NCI-H2196 (cell line): ENCODE results near the gene TRIP4.
"Not testable (repeated sequence)": the region's sequence is repeated elsewhere in the genome, so short reads cannot be mapped to it uniquely, and the experiment has no call there.

Experiments
- DNase-seq: peaks from one replicate; lab custom pipeline; 2025; ENCODE audit not compliant: unreplicated experiment; lab: John Stamatoyannopoulos, UW

Gene TRIP4

GRCh38 chr15:64381000-64381751, 6.5 kb upstream of the TRIP4 start, which contains the start of gene PCLAF:
Gene PCLAF (minus strand): TSS chr15:64381441. CDS start chr15:64381371, 70 bp downstream.
- peak; percentile 88 for DNase-seq

- DNase-seq, result no peak
These were observed 3.9 kb upstream of the TRIP4 start for GRCh38 chr15:64383760-64384159.

GRCh38 chr15:64386291-64386690, 1.3 kb upstream of the TRIP4 start:
- no peak for DNase-seq

- no peak for DNase-seq
These were observed 1.4 kb downstream of the TRIP4 start for GRCh38 chr15:64389036-64389435.

- DNase-seq, result not testable (repeated sequence)
These were observed 4.8 kb downstream of the TRIP4 start for GRCh38 chr15:64392471-64392870.

GRCh38 chr15:64396789-64397188, 9.2 kb downstream of the TRIP4 start:
- DNase-seq, result no peak

GRCh38 chr15:64398575-64398974, 10.9 kb downstream of the TRIP4 start:
- no peak for DNase-seq

- DNase-seq, result no peak
These were observed 12.9 kb downstream of the TRIP4 start for GRCh38 chr15:64400583-64400982.

GRCh38 chr15:64412216-64412615, 24.6 kb downstream of the TRIP4 start:
- DNase-seq, result no peak

GRCh38 chr15:64422697-64423096, 35.1 kb downstream of the TRIP4 start:
- no peak for DNase-seq

- no peak for DNase-seq
These were observed 36.3 kb downstream of the TRIP4 start for GRCh38 chr15:64423970-64424369.

GRCh38 chr15:64425221-64425620, 37.6 kb downstream of the TRIP4 start:
- DNase-seq, result no peak

GRCh38 chr15:64426845-64427465, 39.3 kb downstream of the TRIP4 start:
- DNase-seq, result peak; percentile 8

GRCh38 chr15:64429448-64429847, 41.8 kb downstream of the TRIP4 start:
- DNase-seq, result no peak

GRCh38 chr15:64430000-64430735, 42.5 kb downstream of the TRIP4 start:
- DNase-seq, result peak; percentile 5

GRCh38 chr15:64437982-64438381, 50.3 kb downstream of the TRIP4 start:
- DNase-seq, result no peak

GRCh38 chr15:64438653-64439447, 51.2 kb downstream of the TRIP4 start:
- no peak for DNase-seq

- no peak for DNase-seq
These were observed 54.2 kb downstream of the TRIP4 start for GRCh38 chr15:64441852-64442251.

GRCh38 chr15:64443016-64443415, 55.4 kb downstream of the TRIP4 start:
- DNase-seq, result no peak

GRCh38 chr15:64443747-64444621, 56.3 kb downstream of the TRIP4 start:
- no peak for DNase-seq
